Kidney epithelial cell (primary cell): Measurements from ENCODE around the gene TTC32. TPM values are rescaled to one million over a fixed set of nuclear protein-coding genes. Genes with fewer than 3 reads are reported as not detected.

Experiments
- DNase-seq: peaks from one replicate; pipeline ENCODE4 v3.0.0-alpha.2; 2010; ENCODE audit warnings: low read depth
- H3K27me3 ChIP-seq: 2 replicates; pipeline ENCODE4 v1.6.0; 2011; ENCODE audit warnings: low read length; ENCODE audit not compliant: control insufficient read depth, insufficient read depth
- H3K36me3 ChIP-seq: 2 replicates; pipeline ENCODE4 v1.5.1; 2011; ENCODE audit warnings: low read length; ENCODE audit not compliant: control insufficient read depth, insufficient read depth
- H3K4me3 ChIP-seq: 2 replicates; pipeline ENCODE4 v1.5.1; 2011; ENCODE audit warnings: low read depth, mild to moderate bottlenecking, control low read depth, low read length
- CTCF ChIP-seq: IDR thresholded peaks from 2 replicates; pipeline ENCODE4 v1.5.1; 2011; ENCODE audit warnings: mild to moderate bottlenecking, moderate library complexity, low read length, control low read depth, inconsistent platforms; ENCODE audit not compliant: insufficient read depth, poor library complexity, severe bottlenecking
- total RNA-seq: library from RNA; depleted of rRNA; stranded (reverse); fragments of >200 nt; gene quantifications from 2 replicates; pipeline ENCODE4 v1.2.3, GENCODE V29; 2015

Gene TTC32
- total RNA-seq, 1 donor from 2014 or later = 2.8 TPM

GRCh38 chr2:19872302-19872701 lies 29.5 kb downstream of the TTC32 start:
- H3K27me3 ChIP-seq = no peaks in the 10 kb centered on the region
- no peak for DNase-seq
- TF ChIP-seq CTCF = no peak
- no peak overlapping the region for H3K4me3 ChIP-seq
- no peaks in the 10 kb centered on the region for H3K36me3 ChIP-seq

GRCh38 chr2:19871836-19872235 lies 29.9 kb downstream of the TTC32 start:
- Histone ChIP-seq H3K27me3 (no peaks in the 10 kb centered on the region), H3K4me3 (no peak overlapping the region), H3K36me3 (no peaks in the 10 kb centered on the region)
- no peak for DNase-seq
- no peak for TF ChIP-seq CTCF

GRCh38 chr2:19870792-19871191 lies 31.0 kb downstream of the TTC32 start:
- TF ChIP-seq CTCF = no peak
- H3K36me3 ChIP-seq = no peaks in the 10 kb centered on the region
- H3K27me3 ChIP-seq = no peaks in the 10 kb centered on the region
- no peak overlapping the region for H3K4me3 ChIP-seq
- no peak for DNase-seq

GRCh38 chr2:19868701-19869580 lies 32.8 kb downstream of the TTC32 start:
- peak overlapping the region; percentile 40 for H3K4me3 ChIP-seq
- DNase-seq = no peak
- no peak for TF ChIP-seq CTCF
- no peaks in the 10 kb centered on the region for H3K36me3 ChIP-seq
- H3K27me3 ChIP-seq = no peaks in the 10 kb centered on the region

DNA sequence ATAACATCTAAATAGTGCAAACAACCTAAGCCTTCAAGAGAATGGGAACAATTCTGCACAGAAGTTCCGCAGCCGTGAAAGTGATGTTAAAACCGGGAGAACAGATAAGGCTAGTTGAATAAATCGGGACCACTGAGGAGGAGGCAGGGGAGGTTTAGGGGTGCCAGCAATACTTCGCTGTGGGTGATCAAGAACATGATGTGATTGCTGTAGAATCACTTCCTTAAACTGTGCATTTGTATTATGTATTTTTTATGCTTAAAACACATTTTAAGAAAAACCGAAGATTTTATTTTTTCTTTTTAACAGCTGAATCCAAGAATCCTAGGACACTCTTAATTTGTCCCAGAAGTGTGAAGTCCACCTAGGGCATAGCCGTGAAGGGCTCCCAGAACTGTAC lies 33.6 kb downstream of the TTC32 start:
- TF ChIP-seq CTCF = no peak
- Histone ChIP-seq H3K4me3 (no peak overlapping the region), H3K27me3 (no peaks in the 10 kb centered on the region), H3K36me3 (no peaks in the 10 kb centered on the region)
- no peak for DNase-seq

- Histone ChIP-seq H3K4me3 (no peak overlapping the region), H3K27me3 (no peaks in the 10 kb centered on the region), H3K36me3 (no peaks in the 10 kb centered on the region)
- peak; percentile 47 for DNase-seq
- no peak for TF ChIP-seq CTCF
Measured at GRCh38 chr2:19866771-19867170, 35.0 kb downstream of the TTC32 start.
